Neural cell (in vitro differentiated cells): ENCODE results near the gene XRCC3. TPM values are rescaled to one million over a fixed set of nuclear protein-coding genes. Genes with fewer than 3 reads are reported as not detected.

ENCODE experiments used
- H2AFZ ChIP-seq: fragments of 200-600, 300-800 bp; sonication (generic), shearing (Covaris generic); 2 replicates; pipeline ENCODE4 v1.6.0; 2014; ENCODE audit warnings: low read depth, mild to moderate bottlenecking, antibody characterized with exemption, low read length, moderate library complexity
- H3F3A ChIP-seq: fragments of 200-600 bp; shearing (Covaris generic); 2 replicates; pipeline ENCODE4 v1.6.1; 2016; ENCODE audit warnings: mild to moderate bottlenecking, moderate library complexity, mixed read lengths, antibody characterized with exemption, low read length; ENCODE audit not compliant: insufficient read depth, poor library complexity, severe bottlenecking
- H3K27ac ChIP-seq: fragments of 200-600, 300-800 bp; sonication (generic), shearing (Covaris generic); 2 replicates; pipeline ENCODE4 v1.5.1; 2014; ENCODE audit warnings: mild to moderate bottlenecking, low read length, moderate library complexity
- H3K27me3 ChIP-seq: fragments of 300-800, 200-600 bp; sonication (generic), shearing (Covaris generic); 2 replicates; pipeline ENCODE4 v1.6.0; 2014; ENCODE audit warnings: mild to moderate bottlenecking, low read depth, low read length, moderate library complexity; ENCODE audit not compliant: insufficient read depth
- H3K36me3 ChIP-seq: fragments of 300-800, 200-600 bp; sonication (generic), shearing (Covaris generic); 2 replicates; pipeline ENCODE4 v1.5.1; 2014; ENCODE audit warnings: mild to moderate bottlenecking, antibody characterized with exemption, low read length, moderate library complexity; ENCODE audit not compliant: insufficient read depth
- H3K4me2 ChIP-seq: fragments of 300-800, 200-600 bp; sonication (generic), shearing (Covaris generic); 2 replicates; pipeline ENCODE4 v1.6.0; 2014; ENCODE audit warnings: mild to moderate bottlenecking, low read length
- H3K4me3 ChIP-seq: fragments of 300-800, 200-600 bp; sonication (generic), shearing (Covaris generic); 2 replicates; pipeline ENCODE4 v1.5.1; 2014; ENCODE audit warnings: mild to moderate bottlenecking, low read length, moderate library complexity
- H3K79me2 ChIP-seq: fragments of 200-600 bp; shearing (Covaris generic); replicated peaks from 2 replicates; pipeline ENCODE4 v1.6.0; 2014; ENCODE audit warnings: mild to moderate bottlenecking, low read length, moderate library complexity; ENCODE audit not compliant: insufficient read depth
- H3K9ac ChIP-seq: fragments of 300-800, 200-600 bp; sonication (generic), shearing (Covaris generic); 2 replicates; pipeline ENCODE4 v1.6.1; 2016; ENCODE audit warnings: mild to moderate bottlenecking, low read length, mixed read lengths
- H3K9me2 ChIP-seq: fragments of 200-600 bp; shearing (Covaris generic); 2 replicates; pipeline ENCODE4 v1.6.1; 2016; ENCODE audit warnings: mild to moderate bottlenecking, low read length, mixed read lengths; ENCODE audit not compliant: insufficient read depth
- H3K9me3 ChIP-seq: fragments of 200-600, 300-800 bp; sonication (generic), shearing (Covaris generic); 2 replicates; pipeline ENCODE4 v1.6.1; 2016; ENCODE audit warnings: mild to moderate bottlenecking, mixed run types, low read length, moderate library complexity, mixed read lengths
- H4K20me1 ChIP-seq: fragments of 200-600 bp; shearing (Covaris generic); 2 replicates; pipeline ENCODE4 v1.6.1; 2016; ENCODE audit warnings: mild to moderate bottlenecking, mixed run types; ENCODE audit not compliant: insufficient read depth
- CTCF ChIP-seq: fragments of 450-650 bp; IDR thresholded peaks from 2 replicates; pipeline ENCODE4 v1.5.1; 2014; ENCODE audit warnings: antibody characterized with exemption, mild to moderate bottlenecking, moderate library complexity; ENCODE audit not compliant: poor library complexity, severe bottlenecking
- EP300 ChIP-seq: fragments of 450-650 bp; conservative IDR thresholded peaks from 2 replicates; pipeline ENCODE4 v1.6.1; 2014; ENCODE audit warnings: antibody characterized with exemption, mild to moderate bottlenecking, moderate library complexity; ENCODE audit not compliant: poor library complexity, severe bottlenecking
- EZH2 ChIP-seq: fragments of 200-600, 300-800 bp; shearing (Covaris generic), sonication (generic); IDR thresholded peaks from 2 replicates; pipeline ENCODE4 v1.6.1; 2014; ENCODE audit warnings: antibody characterized with exemption, low read length, borderline replicate concordance, mild to moderate bottlenecking; ENCODE audit not compliant: insufficient read depth, poor library complexity, severe bottlenecking
- MXI1 ChIP-seq: fragments of 450-650 bp; conservative IDR thresholded peaks from 2 replicates; pipeline ENCODE4 v1.6.1; 2014; ENCODE audit warnings: antibody characterized with exemption, mild to moderate bottlenecking; ENCODE audit not compliant: poor library complexity, severe bottlenecking
- POLR2AphosphoS5 ChIP-seq: IDR thresholded peaks from 2 replicates; pipeline ENCODE4 v1.6.1; 2012
- RAD21 ChIP-seq: fragments of 450-650 bp; conservative IDR thresholded peaks from 2 replicates; pipeline ENCODE4 v1.6.1; 2014; ENCODE audit warnings: antibody characterized with exemption, mild to moderate bottlenecking, moderate library complexity
- REST ChIP-seq: IDR thresholded peaks from 2 replicates; pipeline ENCODE4 v1.6.1; 2012; ENCODE audit warnings: borderline replicate concordance
- SMC3 ChIP-seq: fragments of 450-650 bp; conservative IDR thresholded peaks from 2 replicates; pipeline ENCODE4 v1.6.1; 2014; ENCODE audit warnings: antibody characterized with exemption, mild to moderate bottlenecking, moderate library complexity; ENCODE audit not compliant: poor library complexity
- TAF1 ChIP-seq: IDR thresholded peaks from 2 replicates; pipeline ENCODE4 v1.6.1; 2012; ENCODE audit warnings: low read depth
- polyA plus RNA-seq: library from polyadenylated mRNA; depleted of rRNA; stranded (reverse); fragments of >200 nt; gene quantifications from 2 replicates; pipeline ENCODE4 v1.2.3, GENCODE V29; 2014

The XRCC3 gene
- polyA plus RNA-seq, 1 donor from 2014 or later, result 14.6 TPM

GRCh38 chr14:103705504-103706284 is 9.6 kb downstream of the XRCC3 start:
- no peaks in the 10 kb centered on the region for H3K9me3 ChIP-seq
- H3F3A ChIP-seq, result no peaks in the 10 kb centered on the region
- no peak overlapping the region for H3K27ac ChIP-seq
- no peaks in the 10 kb centered on the region for H3K79me2 ChIP-seq
- H4K20me1 ChIP-seq, result no peaks in the 10 kb centered on the region
- no peak overlapping the region for H3K4me3 ChIP-seq
- H3K4me2 ChIP-seq, result no peak overlapping the region
- no peaks in the 10 kb centered on the region for H3K27me3 ChIP-seq
- no peak overlapping the region for H3K9ac ChIP-seq
- H3K36me3 ChIP-seq, result no peaks in the 10 kb centered on the region
- TF ChIP-seq SMC3, result no peak
- no peak for TF ChIP-seq REST
- no peak for TF ChIP-seq EZH2
- TF ChIP-seq RAD21, result no peak
- TF ChIP-seq EP300, result no peak
- TF ChIP-seq CTCF, result no peak
- TF ChIP-seq TAF1, result no peak
- TF ChIP-seq POLR2AphosphoS5, result no peak
- TF ChIP-seq MXI1, result no peak
- H3K9me2 ChIP-seq, result no peaks in the 10 kb centered on the region
- no peak overlapping the region for H2AFZ ChIP-seq

- H4K20me1 ChIP-seq, result no peaks in the 10 kb centered on the region
- H2AFZ ChIP-seq, result no peak overlapping the region
- H3K27ac ChIP-seq, result no peak overlapping the region
- no peaks in the 10 kb centered on the region for H3K27me3 ChIP-seq
- no peak overlapping the region for H3K4me2 ChIP-seq
- no peak overlapping the region for H3K9ac ChIP-seq
- H3K36me3 ChIP-seq, result no peaks in the 10 kb centered on the region
- H3K9me2 ChIP-seq, result no peaks in the 10 kb centered on the region
- no peaks in the 10 kb centered on the region for H3K79me2 ChIP-seq
- TF ChIP-seq POLR2AphosphoS5 (no peak), EP300 (no peak), RAD21 (no peak), TAF1 (no peak), MXI1 (no peak), REST (no peak), CTCF (no peak), EZH2 (no peak), SMC3 (no peak)
- no peaks in the 10 kb centered on the region for H3K9me3 ChIP-seq
- no peak overlapping the region for H3K4me3 ChIP-seq
- H3F3A ChIP-seq, result no peaks in the 10 kb centered on the region
Observed at GRCh38 chr14:103705118-103705503, 10.1 kb downstream of the XRCC3 start.
